Cardiac fibroblast (primary cell): Measurements from ENCODE around the gene CCDC187.

Source experiments
- DNase-seq, 2 donors: peaks; one replicate each; pipeline versions ENCODE4 v3.0.0 to v3.0.0-alpha.2; 2010; ENCODE audit warnings: low read depth in 2 of 2
- H3K4me3 ChIP-seq, 2 donors: replicated peaks in 1 of 2; 1 replicate in 1 of 2; 2 replicates in 1 of 2; pipeline ENCODE4 v1.5.1; 2011; ENCODE audit warnings: low read depth in 2 of 2, low read length in 2 of 2, mild to moderate bottlenecking in 2 of 2, moderate library complexity in 1 of 2
- TF ChIP-seq, protein P1 (sequence below): IDR thresholded peaks from one replicate; pipeline ENCODE4 v1.5.1; 2011; ENCODE audit warnings: low read depth, mild to moderate bottlenecking, low read length, inconsistent platforms

The CCDC187 gene

DNA sequence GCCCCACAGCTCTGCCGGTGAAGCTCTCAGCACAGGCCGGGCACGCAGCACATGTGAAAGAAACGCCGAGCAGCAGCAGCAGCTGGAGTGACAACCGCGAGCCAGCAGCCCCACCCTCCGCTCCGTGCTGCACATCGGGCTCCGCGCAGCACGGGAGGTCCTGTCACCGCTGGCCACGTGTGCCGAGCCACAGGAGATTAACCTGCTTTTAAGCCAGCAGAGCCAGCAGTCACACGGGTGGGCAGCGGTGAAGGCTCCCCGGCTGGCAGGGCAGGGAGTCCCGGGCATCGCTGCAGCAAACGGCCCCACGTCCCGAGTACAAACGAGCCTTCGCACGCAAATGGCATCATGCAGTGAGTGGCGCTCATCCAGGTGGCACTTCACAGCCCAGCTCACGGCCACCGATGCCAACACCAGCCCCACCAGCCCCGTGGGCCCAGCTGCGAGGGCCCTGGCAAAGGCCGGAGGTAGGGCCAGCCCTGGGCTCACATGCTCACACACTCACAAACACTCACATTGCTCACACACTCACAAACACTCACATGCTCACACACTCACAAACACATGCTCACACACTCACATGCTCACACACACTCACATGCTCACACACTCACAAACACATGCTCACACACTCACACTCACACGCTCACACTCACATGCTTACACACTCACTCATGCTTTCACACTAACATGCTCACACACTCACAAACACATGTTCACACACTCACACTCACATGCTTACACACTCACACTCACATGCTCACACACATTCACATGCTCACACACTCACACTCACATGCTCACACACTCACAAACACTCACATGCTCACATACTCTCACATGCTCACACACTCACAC is 11.1 kb downstream of the CCDC187 start:
- H3K4me3 ChIP-seq, result no peak overlapping the region
- TF ChIP-seq, protein P1, sequence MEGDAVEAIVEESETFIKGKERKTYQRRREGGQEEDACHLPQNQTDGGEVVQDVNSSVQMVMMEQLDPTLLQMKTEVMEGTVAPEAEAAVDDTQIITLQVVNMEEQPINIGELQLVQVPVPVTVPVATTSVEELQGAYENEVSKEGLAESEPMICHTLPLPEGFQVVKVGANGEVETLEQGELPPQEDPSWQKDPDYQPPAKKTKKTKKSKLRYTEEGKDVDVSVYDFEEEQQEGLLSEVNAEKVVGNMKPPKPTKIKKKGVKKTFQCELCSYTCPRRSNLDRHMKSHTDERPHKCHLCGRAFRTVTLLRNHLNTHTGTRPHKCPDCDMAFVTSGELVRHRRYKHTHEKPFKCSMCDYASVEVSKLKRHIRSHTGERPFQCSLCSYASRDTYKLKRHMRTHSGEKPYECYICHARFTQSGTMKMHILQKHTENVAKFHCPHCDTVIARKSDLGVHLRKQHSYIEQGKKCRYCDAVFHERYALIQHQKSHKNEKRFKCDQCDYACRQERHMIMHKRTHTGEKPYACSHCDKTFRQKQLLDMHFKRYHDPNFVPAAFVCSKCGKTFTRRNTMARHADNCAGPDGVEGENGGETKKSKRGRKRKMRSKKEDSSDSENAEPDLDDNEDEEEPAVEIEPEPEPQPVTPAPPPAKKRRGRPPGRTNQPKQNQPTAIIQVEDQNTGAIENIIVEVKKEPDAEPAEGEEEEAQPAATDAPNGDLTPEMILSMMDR, result no peak
- DNase-seq, result no peak

- TF ChIP-seq, protein P1, result no peak
- H3K4me3 ChIP-seq, result no peak overlapping the region
- no peak for DNase-seq
These were observed 11.8 kb downstream of the CCDC187 start for GRCh38 chr9:136292026-136292538.

DNA sequence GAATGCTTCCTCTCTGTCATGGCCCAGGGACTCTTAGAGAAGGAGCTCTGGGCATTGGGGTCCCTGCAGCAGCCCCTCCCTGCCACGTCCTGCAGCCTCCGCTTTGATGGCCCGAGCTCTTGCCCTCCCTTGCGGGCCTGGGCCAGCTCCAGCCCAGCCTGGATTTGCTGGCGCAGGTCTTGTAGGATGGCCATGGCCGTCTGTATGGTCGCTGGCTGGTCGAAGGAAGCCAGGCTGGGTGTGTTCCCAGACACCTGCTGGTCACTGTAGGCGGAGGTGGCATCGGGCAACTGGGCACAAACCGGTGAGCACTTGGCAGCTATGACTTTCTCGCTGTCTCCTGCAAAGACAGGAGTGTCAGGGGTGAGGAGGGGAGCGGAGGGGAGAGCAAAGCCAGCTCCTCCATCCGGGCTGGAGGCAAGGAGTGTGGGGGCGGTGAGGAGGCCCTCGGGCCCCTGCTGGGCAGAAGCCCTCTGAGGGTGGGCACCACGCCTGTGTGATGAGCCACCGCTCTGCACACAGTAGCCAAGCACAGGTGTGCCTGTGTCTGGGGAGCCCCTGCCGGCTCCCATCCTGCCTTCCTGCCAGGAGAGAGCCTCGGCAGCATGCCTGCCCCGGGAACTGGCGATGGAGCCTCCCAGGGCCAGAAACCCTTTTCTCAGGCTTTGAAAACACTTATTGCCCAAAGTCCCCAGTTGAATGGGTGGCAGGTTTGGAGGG is 12.4 kb downstream of the CCDC187 start:
- TF ChIP-seq, protein P1, result no peak
- no peak for DNase-seq
- H3K4me3 ChIP-seq, result no peak overlapping the region

- TF ChIP-seq, protein P1, result no peak
- no peak for DNase-seq
- H3K4me3 ChIP-seq, result no peak overlapping the region
These were observed 13.3 kb downstream of the CCDC187 start for GRCh38 chr9:136290508-136291000.

GRCh38 chr9:136289651-136290507 is 14.0 kb downstream of the CCDC187 start:
- H3K4me3 ChIP-seq, result no peak overlapping the region
- DNase-seq, result no peak
- TF ChIP-seq, protein P1, result no peak

- TF ChIP-seq, protein P1, result no peak
- DNase-seq, result no peak
- H3K4me3 ChIP-seq, result no peak overlapping the region
These were observed 15.7 kb downstream of the CCDC187 start for GRCh38 chr9:136287960-136288753.
